Mesenchymal stem cell (in vitro differentiated cells and primary cell): ENCODE measurements around the gene SSR4.

Experiments
- DNase-seq: peaks from one replicate; pipeline ENCODE4 v3.0.0-alpha.2; 2013
- H2AFZ ChIP-seq: one replicate; pipeline ENCODE4 v1.6.1; 2013; ENCODE audit warnings: low read depth, mild to moderate bottlenecking, control low read depth, inconsistent platforms, low read length, moderate library complexity
- H2AK5ac ChIP-seq: 2 replicates; pipeline ENCODE4 v1.6.1; 2013; ENCODE audit warnings: low read length, moderate library complexity, mild to moderate bottlenecking, inconsistent platforms; ENCODE audit not compliant: severe bottlenecking
- H2BK120ac ChIP-seq: one replicate; pipeline ENCODE4 v1.6.1; 2013; ENCODE audit warnings: low read depth, mild to moderate bottlenecking, inconsistent platforms, low read length, moderate library complexity
- H2BK12ac ChIP-seq, 2 experiments: one replicate each; pipeline ENCODE4 v1.6.1; 2013; ENCODE audit warnings: inconsistent platforms in 2 of 2, low read length in 2 of 2, mild to moderate bottlenecking in 2 of 2, moderate library complexity in 2 of 2, control low read depth in 1 of 2
- H2BK15ac ChIP-seq: one replicate; pipeline ENCODE4 v1.6.1; 2013; ENCODE audit warnings: mild to moderate bottlenecking, low read depth, inconsistent platforms; ENCODE audit not compliant: poor library complexity, severe bottlenecking
- H2BK5ac ChIP-seq: 2 replicates; pipeline ENCODE4 v1.6.1; 2013; ENCODE audit warnings: low read depth, mild to moderate bottlenecking, low read length, control low read depth, inconsistent platforms; ENCODE audit not compliant: poor library complexity, severe bottlenecking
- H3K14ac ChIP-seq, 2 experiments: one replicate each; pipeline ENCODE4 v1.6.1; 2013; ENCODE audit warnings: inconsistent platforms in 2 of 2, low read length in 2 of 2, control low read depth in 1 of 2, mild to moderate bottlenecking in 1 of 2, moderate library complexity in 1 of 2
- H3K18ac ChIP-seq, 2 experiments: one replicate each; pipeline ENCODE4 v1.6.1; 2013; ENCODE audit warnings: inconsistent platforms in 2 of 2, low read length in 2 of 2, control low read depth in 1 of 2, low read depth in 1 of 2, mild to moderate bottlenecking in 1 of 2
- H3K23ac ChIP-seq, 2 experiments: one replicate each; pipeline ENCODE4 v1.6.1; 2013; ENCODE audit warnings: inconsistent platforms in 2 of 2, low read length in 2 of 2, mild to moderate bottlenecking in 2 of 2, moderate library complexity in 2 of 2, control low read depth in 1 of 2
- H3K27ac ChIP-seq: 2 replicates; pipeline ENCODE4 v1.5.1; 2013; ENCODE audit warnings: mild to moderate bottlenecking, moderate library complexity, low read length, control low read depth, inconsistent platforms; ENCODE audit not compliant: poor library complexity, severe bottlenecking
- H3K27me3 ChIP-seq, 2 experiments: 2 replicates each; pipeline versions ENCODE4 v1.6.1 to v1.7.0; 2013; ENCODE audit warnings: low read length in 2 of 2, mild to moderate bottlenecking in 2 of 2, moderate library complexity in 2 of 2, control low read depth in 1 of 2, inconsistent platforms in 1 of 2; ENCODE audit not compliant: control insufficient read depth in 1 of 2, insufficient read depth in 1 of 2
- H3K36me3 ChIP-seq, 2 experiments: 2 replicates each; pipeline versions ENCODE4 v1.6.1 to v1.7.0; 2013; ENCODE audit warnings: low read length in 2 of 2, control low read depth in 1 of 2, inconsistent platforms in 1 of 2, low read depth in 1 of 2, mild to moderate bottlenecking in 1 of 2; ENCODE audit not compliant: insufficient read depth in 2 of 2, control insufficient read depth in 1 of 2
- H3K4ac ChIP-seq, 2 experiments: one replicate each; pipeline ENCODE4 v1.6.1; 2013; ENCODE audit warnings: inconsistent platforms in 2 of 2, low read length in 2 of 2, mild to moderate bottlenecking in 2 of 2, moderate library complexity in 2 of 2, control low read depth in 1 of 2, low read depth in 1 of 2
- H3K4me1 ChIP-seq: 2 replicates; pipeline ENCODE4 v1.6.1; 2013; ENCODE audit warnings: low read depth, low read length, control low read depth; ENCODE audit not compliant: control insufficient read depth, insufficient read depth
- H3K4me2 ChIP-seq: 2 replicates; pipeline ENCODE4 v1.6.1; 2013; ENCODE audit warnings: low read length, mild to moderate bottlenecking, inconsistent platforms; ENCODE audit not compliant: poor library complexity, severe bottlenecking
- H3K4me3 ChIP-seq, 2 experiments: 2 replicates each; pipeline versions ENCODE4 v1.5.1 to v1.7.0; 2013; ENCODE audit warnings: low read length in 2 of 2, mild to moderate bottlenecking in 2 of 2, control low read depth in 1 of 2, low read depth in 1 of 2; ENCODE audit not compliant: insufficient read depth in 1 of 2
- H3K79me1 ChIP-seq: replicated peaks from 2 replicates; pipeline ENCODE4 v1.6.1; 2013; ENCODE audit warnings: mild to moderate bottlenecking, control low read depth, low read length, inconsistent platforms; ENCODE audit not compliant: poor library complexity, severe bottlenecking
- H3K9ac ChIP-seq: 2 replicates; pipeline ENCODE4 v1.7.0; 2013; ENCODE audit warnings: mild to moderate bottlenecking, low read length, moderate library complexity
- H3K9me3 ChIP-seq: 2 replicates; pipeline ENCODE4 v1.7.0; 2013; ENCODE audit warnings: mild to moderate bottlenecking, low read length; ENCODE audit not compliant: control insufficient read depth
- H4K8ac ChIP-seq: one replicate; pipeline ENCODE4 v1.6.1; 2013; ENCODE audit warnings: inconsistent platforms, mild to moderate bottlenecking, low read length, moderate library complexity
- H4K91ac ChIP-seq: one replicate; pipeline ENCODE4 v1.6.1; 2013; ENCODE audit warnings: mild to moderate bottlenecking, low read length, inconsistent platforms
- WGBS: methylation state at CpG from one replicate; pipeline ENCODE4 v1.1.7; 2013; ENCODE audit warnings: mixed read lengths; 5-methylcytosine and 5-hydroxymethylcytosine counted together

The SSR4 gene

DNA sequence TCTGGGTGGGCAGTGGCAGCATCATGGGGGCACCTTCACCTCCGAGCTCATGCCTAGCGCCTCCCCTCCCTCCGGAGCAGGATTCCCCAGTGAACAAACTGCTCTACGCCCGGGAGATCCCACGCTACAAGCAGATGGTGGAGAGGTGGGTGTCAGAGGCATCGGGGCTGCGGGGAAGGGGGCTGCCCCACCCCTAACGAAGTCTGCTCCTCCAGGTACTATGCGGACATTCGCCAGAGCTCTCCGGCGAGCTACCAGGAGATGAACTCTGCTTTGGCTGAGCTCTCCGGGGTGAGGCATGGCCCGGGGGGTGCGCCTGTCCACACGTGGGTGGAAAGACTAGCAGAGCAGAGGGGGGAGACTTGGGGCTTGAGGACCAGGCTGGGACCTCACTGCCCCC is 16.3 kb upstream of the SSR4 start:
- Histone ChIP-seq H3K36me3 (peaks cover 0 to 60% of the 10 kb centered on the region in 2 experiments), H2BK15ac (no peak overlapping the region), H3K4me1 (no peaks in the 10 kb centered on the region), H4K91ac (no peak overlapping the region), H3K9ac (no peak overlapping the region), H3K4me3 (no peak overlapping the region), H3K4ac (no peak overlapping the region), H3K23ac (no peak overlapping the region), H2BK12ac (no peak overlapping the region), H3K9me3 (no peaks in the 10 kb centered on the region), H3K79me1 (no peaks in the 10 kb centered on the region), H3K14ac (no peak overlapping the region), H2AFZ (no peak overlapping the region), H2BK120ac (no peak overlapping the region), H3K18ac (no peak overlapping the region), H3K27ac (no peak overlapping the region), H2AK5ac (no peak overlapping the region), H3K4me2 (no peak overlapping the region), H2BK5ac (no peak overlapping the region), H3K27me3 (peaks cover 0 to 5% of the 10 kb centered on the region in 2 experiments), H4K8ac (no peak overlapping the region)
- 93% methylated on average over 12 of the region's 17 CpGs for WGBS
- no peak for DNase-seq

DNA sequence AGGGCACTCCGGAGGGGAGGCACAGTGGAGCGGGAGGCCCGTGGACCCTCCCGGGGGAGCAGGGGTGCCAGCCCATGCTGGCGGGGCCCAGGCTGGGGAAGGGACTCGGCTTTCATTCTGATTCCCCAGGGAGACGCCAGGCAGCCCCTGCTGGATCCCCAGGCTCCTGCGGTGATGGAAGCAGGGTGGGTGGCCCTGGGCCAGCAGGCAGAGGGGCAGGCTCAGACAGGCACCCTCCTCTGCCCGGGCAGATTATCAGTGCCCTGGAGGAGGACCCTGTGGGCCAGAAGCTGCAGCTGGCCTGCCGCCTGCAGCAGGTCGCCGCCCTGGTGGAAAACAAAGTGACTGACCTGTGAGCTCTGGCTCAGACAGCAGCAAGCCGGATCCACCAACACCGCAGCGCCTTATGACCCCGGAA is 15.8 kb upstream of the SSR4 start:
- H3K18ac ChIP-seq: no peak overlapping the region
- peaks cover 0 to 60% of the 10 kb centered on the region in 2 experiments for H3K36me3 ChIP-seq
- H3K79me1 ChIP-seq: no peaks in the 10 kb centered on the region
- H3K27ac ChIP-seq: no peak overlapping the region
- no peak overlapping the region for H3K4me2 ChIP-seq
- H3K4me3 ChIP-seq: no peak overlapping the region
- no peak overlapping the region for H2AK5ac ChIP-seq
- H4K91ac ChIP-seq: no peak overlapping the region
- H2BK15ac ChIP-seq: no peak overlapping the region
- peaks cover 0 to 5% of the 10 kb centered on the region in 2 experiments for H3K27me3 ChIP-seq
- no peak overlapping the region for H4K8ac ChIP-seq
- H2BK12ac ChIP-seq: no peak overlapping the region
- no peak overlapping the region for H3K9ac ChIP-seq
- H3K4ac ChIP-seq: no peak overlapping the region
- H3K14ac ChIP-seq: no peak overlapping the region
- H2BK120ac ChIP-seq: no peak overlapping the region
- H2AFZ ChIP-seq: no peak overlapping the region
- no peaks in the 10 kb centered on the region for H3K4me1 ChIP-seq
- H2BK5ac ChIP-seq: no peak overlapping the region
- no peak for DNase-seq
- no peaks in the 10 kb centered on the region for H3K9me3 ChIP-seq
- no peak overlapping the region for H3K23ac ChIP-seq
- 96% methylated on average over 13 of the region's 16 CpGs for WGBS

DNA sequence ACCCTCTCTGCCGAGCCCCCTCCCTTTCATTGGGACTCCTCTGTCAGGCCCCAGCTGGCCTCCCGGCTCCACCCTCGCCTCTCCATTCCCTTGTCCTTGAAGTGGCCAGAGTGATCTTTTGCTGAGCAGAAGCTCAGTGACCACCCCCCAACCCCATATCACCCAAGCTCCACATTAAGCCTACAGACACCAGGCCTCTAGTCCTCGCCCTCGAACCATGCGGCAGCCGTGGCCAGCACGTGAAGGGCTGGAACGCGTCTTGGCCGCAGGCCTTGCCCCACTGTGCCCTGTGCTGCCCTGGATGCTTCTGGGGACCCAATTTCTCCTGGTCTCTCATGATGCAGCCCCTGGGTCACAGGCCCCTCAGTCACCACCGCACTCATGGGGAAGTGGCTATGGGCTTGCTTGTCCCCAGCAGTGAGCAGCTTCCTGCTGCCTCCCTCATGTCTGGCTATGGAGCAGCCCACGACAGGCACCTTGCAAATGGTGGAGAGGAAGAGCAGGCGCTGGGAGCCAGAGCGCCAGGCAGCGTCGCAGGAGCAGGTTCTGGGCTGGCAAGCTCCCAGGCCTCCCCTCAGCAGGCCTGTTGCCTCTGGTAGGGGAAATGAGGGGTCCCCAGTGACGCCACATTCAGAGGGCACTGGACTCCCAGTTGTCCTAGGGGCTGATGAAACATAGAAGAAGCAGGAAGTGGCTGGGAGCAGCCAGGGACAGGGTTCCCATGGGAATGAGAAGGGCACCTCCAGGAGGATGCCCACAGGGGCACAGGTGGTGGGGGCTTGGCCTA is 14.4 kb upstream of the SSR4 start:
- Histone ChIP-seq H3K9ac (no peak overlapping the region), H3K4me1 (no peaks in the 10 kb centered on the region), H2BK15ac (no peak overlapping the region), H2BK120ac (no peak overlapping the region), H2AK5ac (no peak overlapping the region), H2AFZ (no peak overlapping the region), H4K91ac (peak overlapping the region; percentile 27), H3K23ac (no peak overlapping the region), H3K4me2 (no peak overlapping the region), H4K8ac (no peak overlapping the region), H3K14ac (no peak overlapping the region), H3K4ac (no peak overlapping the region), H3K27ac (no peak overlapping the region), H3K18ac (no peak overlapping the region), H3K79me1 (no peaks in the 10 kb centered on the region), H3K4me3 (no peak overlapping the region), H3K27me3 (peaks cover 0 to 5% of the 10 kb centered on the region in 2 experiments), H3K9me3 (no peaks in the 10 kb centered on the region), H3K36me3 (peaks cover 0 to 60% of the 10 kb centered on the region in 2 experiments), H2BK5ac (no peak overlapping the region), H2BK12ac (no peak overlapping the region)
- DNase-seq: no peak
- 85% methylated on average over 18 of the region's 18 CpGs for WGBS

DNA sequence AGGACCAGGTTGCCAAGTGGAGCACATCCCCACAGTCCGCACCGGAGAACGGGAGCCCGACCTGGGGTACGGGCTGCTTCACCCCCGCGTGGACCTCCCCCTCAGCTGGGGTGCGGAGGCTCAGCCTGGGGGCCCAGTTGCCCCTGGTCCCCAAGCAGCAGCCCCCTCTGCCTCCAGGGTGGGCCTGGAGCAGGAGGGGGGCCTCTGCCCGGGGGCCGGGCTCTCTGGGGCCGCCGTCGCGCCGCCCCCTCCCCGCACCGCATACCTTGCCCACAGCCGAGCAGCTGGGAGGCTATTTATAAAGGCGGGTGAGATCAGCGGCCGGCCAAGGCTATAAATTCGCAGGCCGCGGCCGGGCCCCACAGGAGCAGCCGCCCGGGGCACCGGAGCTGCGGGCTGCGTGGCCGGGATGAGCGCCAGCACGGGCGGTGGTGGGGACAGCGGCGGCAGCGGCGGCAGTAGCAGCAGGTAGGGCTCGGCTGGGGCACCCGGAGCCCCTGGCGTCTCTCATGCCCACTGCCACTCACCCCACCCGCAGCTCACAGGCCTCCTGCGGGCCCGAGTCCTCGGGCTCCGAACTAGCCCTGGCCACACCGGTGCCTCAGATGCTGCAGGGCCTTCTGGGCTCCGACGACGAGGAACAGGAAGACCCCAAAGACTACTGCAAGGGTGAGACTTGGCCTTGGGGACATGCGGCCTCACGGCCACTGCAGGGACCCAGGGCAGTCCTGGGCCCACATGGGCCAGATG is 13.6 kb upstream of the SSR4 start, which contains the start of gene SRPK3:
SRPK3 (plus strand) TSS at position 364 of the 750 bp plus-strand sequence; CDS start at position 410, 46 bp downstream.
- H3K27ac ChIP-seq: no peak within 1 kb of the TSS
- no peak within 1 kb of the TSS for H3K4me3 ChIP-seq
- H3K27me3 ChIP-seq: peaks cover 0 to 5% of the 10 kb centered on the region in 2 experiments
- no peak for DNase-seq
- H2BK120ac ChIP-seq: no peak within 1 kb of the TSS
- peaks cover 6 to 60% of the 10 kb centered on the region in 2 experiments for H3K36me3 ChIP-seq
- H2BK5ac ChIP-seq: no peak within 1 kb of the TSS
- H2AK5ac ChIP-seq: no peak within 1 kb of the TSS
- H3K23ac ChIP-seq: no peak within 1 kb of the TSS
- no peak within 1 kb of the TSS for H4K8ac ChIP-seq
- no peak within 1 kb of the TSS for H3K18ac ChIP-seq
- H3K4me2 ChIP-seq: no peak within 1 kb of the TSS
- H2BK12ac ChIP-seq: no peak within 1 kb of the TSS
- H3K4ac ChIP-seq: no peak within 1 kb of the TSS
- H3K79me1 ChIP-seq: no peaks in the 10 kb centered on the region
- no peak within 1 kb of the TSS for H2BK15ac ChIP-seq
- H3K9me3 ChIP-seq: no peaks in the 10 kb centered on the region
- H3K9ac ChIP-seq: no peak within 1 kb of the TSS
- no peak within 1 kb of the TSS for H2AFZ ChIP-seq
- peak within 1 kb of the TSS; percentile 27 for H4K91ac ChIP-seq
- no peak within 1 kb of the TSS for H3K14ac ChIP-seq
- no peaks in the 10 kb centered on the region for H3K4me1 ChIP-seq
- 92% methylated on average over 34 of the region's 52 CpGs for WGBS
